Immature natural killer cell (primary cell): ENCODE results near the gene RTL1. TPM values are rescaled to one million over a fixed set of nuclear protein-coding genes. Genes with fewer than 3 reads are reported as not detected.

Experiments
- polyA plus RNA-seq, 3 donors: library from polyadenylated mRNA; unstranded; fragments of 300-500 nt; fragmentation: Illumina TruSeq; gene quantifications; one replicate each; pipeline ENCODE4 v1.2.3, GENCODE V29; 2021

RTL1 gene
- polyA plus RNA-seq, 3 donors from 2014 or later: not detected

Other genes starting within 250 kb of the RTL1 start
- gene DLK1, start 176.8 kb downstream of the RTL1 start, polyA plus RNA-seq: not detected
- not detected for gene MEG3, start 77.6 kb downstream of the RTL1 start, polyA plus RNA-seq